Right cardiac atrium (tissue), 5 donors: ENCODE measurements around the gene NBPF9. TPM values are rescaled to one million over a fixed set of nuclear protein-coding genes. Genes with fewer than 3 reads are reported as not detected.
"Not testable (repeated sequence)": the region's sequence is repeated elsewhere in the genome, so short reads cannot be mapped to it uniquely, and the experiment has no call there.

Source experiments
- ATAC-seq, 2 donors: fragments of 200-7000 bp; cut with Tn5 transposase; one replicate each; pipeline versions ENCODE4 v1.8.0 to v1.9.1; 2020; ENCODE audit warnings: moderate library complexity in 2 of 2, mild to moderate bottlenecking in 1 of 2
- DNase-seq, 3 donors: peaks; one replicate each; pipeline ENCODE4 v3.0.0-alpha.2; 2020
- H3K27ac ChIP-seq: one replicate; pipeline ENCODE4 v1.5.1; 2013; ENCODE audit warnings: mild to moderate bottlenecking, low read length, control low read depth, moderate library complexity
- H3K27me3 ChIP-seq: one replicate; pipeline ENCODE4 v1.6.1; 2013; ENCODE audit not compliant: control insufficient read depth, insufficient read depth
- H3K4me1 ChIP-seq: one replicate; pipeline ENCODE4 v1.6.1; 2013; ENCODE audit warnings: low read length; ENCODE audit not compliant: control insufficient read depth, insufficient read depth
- H3K4me3 ChIP-seq: one replicate; pipeline ENCODE4 v1.5.1; 2013; ENCODE audit warnings: low read length, control low read depth
- H3K9me3 ChIP-seq: one replicate; pipeline ENCODE4 v1.6.1; 2013; ENCODE audit warnings: low read length; ENCODE audit not compliant: control insufficient read depth
- WGBS: extraction: QIAGEN DNeasy Blood & Tissue Kit; methylation state at CpG from one replicate; pipeline ENCODE4 v1.1.7; 2013; 5-methylcytosine and 5-hydroxymethylcytosine counted together
- intact Hi-C, 4 donors: fragments of 100-400 bp; cut with DNase I; formaldehyde crosslinking; loops; one replicate each; pipeline versions ENCODE4 v1.11.0 to v1.14.0; 2022 to 2023
- polyA plus RNA-seq: library from polyadenylated mRNA; stranded (reverse); fragments of 200-250 nt; gene quantifications from one replicate; pipeline ENCODE4 v1.2.3, GENCODE V29; 2013
- total RNA-seq, 4 donors: library from RNA; stranded (reverse); fragmentation: NEBNext Ultra II Directional; extraction: Animal tissue kit (Norgen Biotek cat#: 25700); gene quantifications; one replicate each; pipeline ENCODE4 v1.2.1, GENCODE V29; 2021
- donor health status: healthy with polysubstance abuse.
- donor health status: DM: no; HTN: yes; CAD: no.
- donor health status: DM: no; HTN: no; CAD: no.
- donor health status: DM: no; HTN: yes; CAD: no; lungs with severe emphysema.
- donor health status: DM: yes; HTN: yes; CAD: no.

NBPF9 gene
- total and polyA plus RNA-seq, 5 donors = 4.8 to 11.1 (median 6.6) TPM

GRCh38 chr1:149098276-149098675 lies 5.1 kb downstream of the NBPF9 start:
- H3K27ac ChIP-seq, H3K4me1 ChIP-seq, H3K27me3 ChIP-seq, H3K4me3 ChIP-seq, DNase-seq, ATAC-seq, intact Hi-C loops, H3K9me3 ChIP-seq: not testable (repeated sequence)
- WGBS = 94% methylated on average over 6 of the region's 8 CpGs

- H3K4me3 ChIP-seq, H3K4me1 ChIP-seq, ATAC-seq, H3K9me3 ChIP-seq, intact Hi-C loops, H3K27ac ChIP-seq, DNase-seq, H3K27me3 ChIP-seq: not testable (repeated sequence)
- 63% methylated on average over 6 of the region's 6 CpGs for WGBS
Measured at GRCh38 chr1:149093155-149093554, 10.2 kb downstream of the NBPF9 start.

GRCh38 chr1:149075505-149076127 lies 27.7 kb downstream of the NBPF9 start:
- H3K4me3 ChIP-seq, ATAC-seq, H3K27me3 ChIP-seq, DNase-seq, H3K27ac ChIP-seq, H3K9me3 ChIP-seq, H3K4me1 ChIP-seq, intact Hi-C loops: not testable (repeated sequence)
- 53% methylated on average over 4 of the region's 9 CpGs for WGBS

- ATAC-seq, H3K27ac ChIP-seq, H3K27me3 ChIP-seq, H3K4me3 ChIP-seq, intact Hi-C loops, DNase-seq, H3K4me1 ChIP-seq, H3K9me3 ChIP-seq: not testable (repeated sequence)
- whole genome bisulfite sequencing = 79% methylated on average over 3 of the region's 3 CpGs
Measured at GRCh38 chr1:149064611-149065010, 38.7 kb downstream of the NBPF9 start.

GRCh38 chr1:149043056-149043455 lies 60.3 kb downstream of the NBPF9 start:
- H3K4me1 ChIP-seq, H3K9me3 ChIP-seq, ATAC-seq, H3K4me3 ChIP-seq, H3K27me3 ChIP-seq, H3K27ac ChIP-seq, intact Hi-C loops: not testable (repeated sequence)
- DNase-seq = peak in 1 of 3 donors; percentile 33
- 64% methylated on average over 3 of the region's 4 CpGs for WGBS

- H3K27ac ChIP-seq, H3K27me3 ChIP-seq, intact Hi-C loops, H3K4me3 ChIP-seq, H3K9me3 ChIP-seq, DNase-seq, H3K4me1 ChIP-seq, ATAC-seq: not testable (repeated sequence)
- 77% methylated on average over 1 of the region's 3 CpGs for WGBS
Measured at GRCh38 chr1:149033916-149034315, 69.4 kb downstream of the NBPF9 start.

GRCh38 chr1:149024327-149024726 lies 79.0 kb downstream of the NBPF9 start:
- H3K4me1 ChIP-seq, H3K9me3 ChIP-seq, DNase-seq, H3K4me3 ChIP-seq, intact Hi-C loops, H3K27ac ChIP-seq, ATAC-seq, H3K27me3 ChIP-seq: not testable (repeated sequence)
- WGBS = no CpG with 5 or more reads among the region's 3 CpGs

GRCh38 chr1:149018577-149018976 lies 84.8 kb downstream of the NBPF9 start:
- WGBS = 80% methylated on average over 2 of the region's 3 CpGs
- intact Hi-C loops, H3K27ac ChIP-seq, H3K27me3 ChIP-seq, H3K9me3 ChIP-seq, ATAC-seq, DNase-seq, H3K4me3 ChIP-seq, H3K4me1 ChIP-seq: not testable (repeated sequence)

GRCh38 chr1:149016626-149017025 lies 86.7 kb downstream of the NBPF9 start:
- intact Hi-C loops, H3K27ac ChIP-seq, H3K9me3 ChIP-seq, H3K27me3 ChIP-seq, DNase-seq, H3K4me1 ChIP-seq, H3K4me3 ChIP-seq: not testable (repeated sequence)
- 98% methylated on average over 2 of the region's 2 CpGs for WGBS
- peak in 1 of 2 donors; percentile 34 for ATAC-seq

- DNase-seq, intact Hi-C loops, H3K9me3 ChIP-seq, H3K4me1 ChIP-seq, ATAC-seq, H3K27me3 ChIP-seq, H3K27ac ChIP-seq, H3K4me3 ChIP-seq: not testable (repeated sequence)
- 85% methylated on average over 3 of the region's 3 CpGs for WGBS
Measured at GRCh38 chr1:149015522-149015921, 87.8 kb downstream of the NBPF9 start.

- H3K4me3 ChIP-seq, H3K4me1 ChIP-seq, H3K27ac ChIP-seq, intact Hi-C loops, DNase-seq, H3K27me3 ChIP-seq, ATAC-seq, H3K9me3 ChIP-seq: not testable (repeated sequence)
- 77% methylated on average over 4 of the region's 4 CpGs for WGBS
Measured at GRCh38 chr1:149013513-149013912, 89.8 kb downstream of the NBPF9 start.

- 100% methylated on average over 1 of the region's 5 CpGs for whole genome bisulfite sequencing
Measured at GRCh38 chr1:149012599-149012998, 90.8 kb downstream of the NBPF9 start.

More at GRCh38 chr1:149012599-149012998, 90.8 kb downstream of the NBPF9 start:
- H3K4me1 ChIP-seq, H3K27me3 ChIP-seq, H3K9me3 ChIP-seq, DNase-seq, ATAC-seq, H3K27ac ChIP-seq, intact Hi-C loops, H3K4me3 ChIP-seq: not testable (repeated sequence)
